ENCODE measurements around the gene KIAA1755.

DNA sequence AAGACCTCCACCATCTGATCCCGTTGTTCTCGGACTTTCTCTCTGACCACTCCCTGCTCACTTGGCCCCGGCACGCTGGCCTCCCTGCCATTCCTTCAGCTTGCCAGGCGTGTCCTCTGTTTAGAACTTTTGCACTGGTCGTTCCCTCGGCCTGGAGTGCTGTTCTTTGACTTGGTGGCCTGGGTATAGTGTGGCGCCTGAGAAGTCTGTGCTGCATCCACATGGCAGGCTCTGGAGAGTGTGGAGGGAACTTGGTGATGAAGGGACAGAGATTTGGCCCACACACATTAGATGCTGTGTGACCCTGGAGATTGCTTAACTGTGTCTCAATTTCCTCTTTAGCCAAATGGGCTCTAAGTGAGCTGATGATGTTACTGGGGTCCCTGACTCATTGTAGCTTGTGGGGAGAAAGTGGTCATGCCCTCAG lies 82.5 kb downstream of the KIAA1755 start:
- TF ChIP-seq, protein P1, sequence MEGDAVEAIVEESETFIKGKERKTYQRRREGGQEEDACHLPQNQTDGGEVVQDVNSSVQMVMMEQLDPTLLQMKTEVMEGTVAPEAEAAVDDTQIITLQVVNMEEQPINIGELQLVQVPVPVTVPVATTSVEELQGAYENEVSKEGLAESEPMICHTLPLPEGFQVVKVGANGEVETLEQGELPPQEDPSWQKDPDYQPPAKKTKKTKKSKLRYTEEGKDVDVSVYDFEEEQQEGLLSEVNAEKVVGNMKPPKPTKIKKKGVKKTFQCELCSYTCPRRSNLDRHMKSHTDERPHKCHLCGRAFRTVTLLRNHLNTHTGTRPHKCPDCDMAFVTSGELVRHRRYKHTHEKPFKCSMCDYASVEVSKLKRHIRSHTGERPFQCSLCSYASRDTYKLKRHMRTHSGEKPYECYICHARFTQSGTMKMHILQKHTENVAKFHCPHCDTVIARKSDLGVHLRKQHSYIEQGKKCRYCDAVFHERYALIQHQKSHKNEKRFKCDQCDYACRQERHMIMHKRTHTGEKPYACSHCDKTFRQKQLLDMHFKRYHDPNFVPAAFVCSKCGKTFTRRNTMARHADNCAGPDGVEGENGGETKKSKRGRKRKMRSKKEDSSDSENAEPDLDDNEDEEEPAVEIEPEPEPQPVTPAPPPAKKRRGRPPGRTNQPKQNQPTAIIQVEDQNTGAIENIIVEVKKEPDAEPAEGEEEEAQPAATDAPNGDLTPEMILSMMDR (IDR thresholded peaks at IDR 0.05; ENCODE audit: low read depth, low read length) = no peak
- TF ChIP-seq EZH2phosphoT487 (IDR thresholded peaks at IDR 0.05; ENCODE audit: low read depth) = no peak
